ENCODE data around the gene ERBIN.

DNA sequence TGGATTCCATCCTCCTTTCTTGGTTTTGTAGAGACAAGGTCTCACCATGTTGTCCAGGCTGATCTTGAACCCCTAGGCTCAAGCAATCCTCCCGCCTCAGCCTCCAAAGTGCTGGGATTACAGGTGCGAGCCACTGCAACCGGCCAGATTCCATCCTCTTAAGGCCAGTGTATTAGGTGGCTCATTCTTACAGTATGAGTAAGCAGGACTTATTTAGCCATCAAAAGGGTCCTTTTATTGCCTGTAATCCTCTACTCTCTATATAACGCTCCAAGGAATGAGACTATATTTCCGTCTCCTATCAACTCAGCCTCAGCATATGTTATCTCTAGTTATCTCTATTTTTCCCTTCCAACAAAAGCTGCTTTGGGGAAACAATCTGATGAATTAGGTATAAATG is 3.0 kb upstream of the ERBIN start:
- TF ChIP-seq, protein P1, sequence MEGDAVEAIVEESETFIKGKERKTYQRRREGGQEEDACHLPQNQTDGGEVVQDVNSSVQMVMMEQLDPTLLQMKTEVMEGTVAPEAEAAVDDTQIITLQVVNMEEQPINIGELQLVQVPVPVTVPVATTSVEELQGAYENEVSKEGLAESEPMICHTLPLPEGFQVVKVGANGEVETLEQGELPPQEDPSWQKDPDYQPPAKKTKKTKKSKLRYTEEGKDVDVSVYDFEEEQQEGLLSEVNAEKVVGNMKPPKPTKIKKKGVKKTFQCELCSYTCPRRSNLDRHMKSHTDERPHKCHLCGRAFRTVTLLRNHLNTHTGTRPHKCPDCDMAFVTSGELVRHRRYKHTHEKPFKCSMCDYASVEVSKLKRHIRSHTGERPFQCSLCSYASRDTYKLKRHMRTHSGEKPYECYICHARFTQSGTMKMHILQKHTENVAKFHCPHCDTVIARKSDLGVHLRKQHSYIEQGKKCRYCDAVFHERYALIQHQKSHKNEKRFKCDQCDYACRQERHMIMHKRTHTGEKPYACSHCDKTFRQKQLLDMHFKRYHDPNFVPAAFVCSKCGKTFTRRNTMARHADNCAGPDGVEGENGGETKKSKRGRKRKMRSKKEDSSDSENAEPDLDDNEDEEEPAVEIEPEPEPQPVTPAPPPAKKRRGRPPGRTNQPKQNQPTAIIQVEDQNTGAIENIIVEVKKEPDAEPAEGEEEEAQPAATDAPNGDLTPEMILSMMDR (IDR thresholded peaks at IDR 0.05; ENCODE audit: borderline replicate concordance, extremely low read depth, low read length, poor library complexity, severe bottlenecking) = no peak
- TF ChIP-seq EZH2 (IDR thresholded peaks at IDR 0.05; ENCODE audit: borderline replicate concordance, low read depth, low read length, severe bottlenecking) = no peak

All from DND-41 (cell line).